Activated CD8-positive, alpha-beta memory T cell treated with anti-CD3 and anti-CD28 coated beads for 36 hours (primary cell): ENCODE measurements around the gene PCDH18. TPM values are rescaled to one million over a fixed set of nuclear protein-coding genes. Genes with fewer than 3 reads are reported as not detected.
"Not testable (repeated sequence)": the region's sequence is repeated elsewhere in the genome, so short reads cannot be mapped to it uniquely, and the experiment has no call there.

Experiments
- CTCF ChIA-PET: fragments of 350-600 bp; sonication (Branson Sonifier 250); formaldehyde crosslinking; loops from one replicate; lab custom pipeline; 2021; ENCODE audit warnings: antibody characterized with exemption; lab: Charles Lee
- POLR2A ChIA-PET: fragments of 350-600 bp; sonication (Branson Sonifier 250); formaldehyde crosslinking; loops from one replicate; lab custom pipeline; 2021; ENCODE audit warnings: antibody characterized with exemption; lab: Charles Lee
- total RNA-seq, 2 experiments: library from RNA; stranded (reverse); gene quantifications; one replicate each; pipeline ENCODE4 v1.2.3, GENCODE V29; 2021

The PCDH18 gene
- total RNA-seq: not detected

- ChIA-PET CTCF (no interaction called here), POLR2A (no interaction called here)
These were observed at the start of gene PCDH18 for GRCh38 chr4:137531986-137532868. PCDH18 (minus strand) TSS chr4:137532494; CDS start chr4:137532088, 406 bp downstream.

- ChIA-PET CTCF (no interaction called here), POLR2A (no interaction called here)
These were observed 44.2 kb upstream of the PCDH18 start for GRCh38 chr4:137576446-137576845.

DNA sequence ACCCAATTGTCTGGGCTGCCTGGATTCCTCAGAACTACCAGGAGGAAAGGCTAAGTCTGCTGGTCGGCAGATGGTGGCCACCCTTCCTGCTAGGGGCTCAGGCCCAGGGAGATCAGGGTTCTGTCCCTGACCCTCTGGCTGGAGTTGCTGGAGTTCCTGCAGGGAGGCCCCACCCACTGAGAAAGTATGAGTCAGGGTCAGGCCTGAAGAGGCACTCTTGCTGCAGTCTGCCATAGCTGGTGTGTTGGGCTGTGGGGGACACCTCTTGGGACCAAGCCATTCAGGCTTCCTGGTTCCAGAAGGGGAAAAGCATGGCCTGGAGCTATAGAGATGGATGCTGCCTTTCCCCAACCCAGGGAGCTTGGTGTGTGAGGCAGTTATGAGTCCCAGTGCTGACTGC is 40.4 kb upstream of the PCDH18 start:
- CTCF ChIA-PET: no interaction called here
- POLR2A ChIA-PET: no interaction called here

DNA sequence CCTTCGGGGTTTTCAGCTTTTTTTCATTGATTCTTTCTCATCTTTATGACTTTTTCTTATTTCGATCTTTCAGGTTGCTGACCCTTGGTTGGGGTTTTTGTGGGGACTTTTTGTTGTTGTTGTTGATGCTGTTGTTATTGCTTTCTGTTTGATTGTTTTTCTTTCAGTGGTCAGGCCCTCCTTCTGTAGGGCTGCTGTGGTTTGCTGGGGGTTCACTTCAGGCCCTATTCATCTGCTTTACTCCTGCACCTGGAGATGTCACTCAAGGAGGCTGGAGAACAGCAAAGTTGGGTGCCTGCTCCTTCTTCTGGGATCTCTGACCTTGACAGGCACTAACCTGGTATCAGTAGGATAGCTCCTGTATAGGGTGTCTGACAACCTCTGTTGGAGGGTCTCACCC is 39.9 kb upstream of the PCDH18 start:
- ChIA-PET CTCF (no interaction called here), POLR2A (no interaction called here)

DNA sequence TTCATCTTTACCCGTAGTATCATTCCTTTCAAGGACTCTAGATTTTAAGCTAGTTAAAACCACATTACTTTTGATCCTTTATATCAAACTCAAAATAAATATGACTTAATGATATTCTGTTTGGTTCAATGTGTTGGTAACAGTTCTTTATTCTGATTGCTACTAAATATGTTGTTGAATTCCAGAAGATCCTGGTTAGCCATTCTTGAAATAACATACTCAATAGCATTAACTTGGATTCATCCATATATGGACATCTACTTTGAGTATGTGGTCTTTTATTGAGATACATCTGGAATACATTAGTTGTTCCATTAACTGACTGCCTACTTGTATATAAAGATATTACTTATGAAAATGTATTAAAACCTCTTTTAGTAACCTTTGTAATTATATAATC is 27.5 kb upstream of the PCDH18 start:
- CTCF ChIA-PET: no interaction called here
- POLR2A ChIA-PET: no interaction called here

DNA sequence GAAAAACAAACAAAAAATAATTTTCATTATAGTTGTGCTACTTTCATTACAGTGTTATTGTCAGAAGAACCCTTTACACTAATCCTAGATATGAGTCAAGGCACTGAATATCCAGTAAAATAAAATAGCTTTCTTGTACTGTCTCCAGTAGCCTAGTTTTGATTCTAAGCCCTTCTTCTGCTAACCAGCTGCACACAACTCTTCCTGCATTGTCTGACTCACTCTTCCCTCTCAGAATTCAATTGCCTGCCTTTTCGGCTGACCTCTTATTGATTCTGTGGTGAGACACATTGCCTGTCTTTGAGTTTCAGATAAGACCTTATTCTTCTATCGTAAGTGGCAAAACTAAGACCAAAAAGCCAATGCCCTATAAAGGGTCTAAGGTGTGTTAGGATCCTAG is 26.7 kb upstream of the PCDH18 start:
- POLR2A ChIA-PET: no interaction called here
- CTCF ChIA-PET: no interaction called here

- ChIA-PET POLR2A (no interaction called here), CTCF (no interaction called here)
These were observed 13.2 kb upstream of the PCDH18 start for GRCh38 chr4:137545461-137545861.

- CTCF ChIA-PET: no interaction called here
These were observed 11.4 kb upstream of the PCDH18 start for GRCh38 chr4:137543648-137544047.

DNA sequence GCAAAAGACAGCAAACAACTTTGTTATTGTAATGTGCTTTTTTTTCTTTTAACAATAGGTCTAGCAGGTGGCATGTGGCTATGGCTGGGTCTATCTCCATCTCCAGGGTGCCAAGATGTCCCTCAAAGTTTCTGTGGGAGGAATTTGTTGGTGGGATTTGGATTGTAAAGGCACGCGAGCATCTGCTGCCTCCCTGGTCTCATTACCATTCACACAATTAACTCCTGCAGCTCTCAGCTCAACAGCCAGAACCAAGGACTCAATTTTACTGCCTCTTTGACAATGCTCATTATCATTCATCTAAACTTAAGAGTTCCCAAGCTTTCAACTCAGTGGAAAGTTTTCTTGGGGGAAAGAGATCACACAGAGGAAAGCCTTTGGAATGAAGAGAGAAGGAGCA is 10.9 kb upstream of the PCDH18 start:
- CTCF ChIA-PET: no interaction called here
- POLR2A ChIA-PET: no interaction called here

More at GRCh38 chr4:137543648-137544047, 11.4 kb upstream of the PCDH18 start:
- POLR2A ChIA-PET: no interaction called here

- ChIA-PET POLR2A (no interaction called here), CTCF (no interaction called here)
These were observed 9.8 kb upstream of the PCDH18 start for GRCh38 chr4:137541876-137542646.

GRCh38 chr4:137541181-137541580 is 8.9 kb upstream of the PCDH18 start:
- ChIA-PET CTCF (no interaction called here), POLR2A (no interaction called here)

DNA sequence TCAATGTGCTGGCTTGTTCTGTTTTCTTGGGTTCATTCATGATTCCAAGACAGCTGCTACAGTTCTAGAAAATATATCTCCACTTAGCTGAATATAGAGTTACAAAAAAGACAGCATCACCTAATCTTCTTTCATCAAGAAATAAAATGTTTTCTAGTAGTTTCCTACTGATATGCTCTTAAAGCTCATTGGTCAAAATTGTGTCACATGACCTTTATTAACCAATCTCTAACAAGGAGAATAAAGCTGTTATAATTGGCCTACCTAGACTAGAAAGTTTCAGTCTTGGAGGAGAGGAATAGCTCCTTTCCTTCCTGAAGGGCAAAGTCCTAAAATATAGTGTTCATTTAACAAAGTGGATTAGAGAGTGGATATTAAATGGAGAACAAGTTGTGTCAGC is 8.1 kb upstream of the PCDH18 start:
- ChIA-PET CTCF (no interaction called here), POLR2A (no interaction called here)

GRCh38 chr4:137538526-137538925 is 6.2 kb upstream of the PCDH18 start:
- CTCF ChIA-PET: no interaction called here
- POLR2A ChIA-PET: no interaction called here

GRCh38 chr4:137537807-137538206 is 5.5 kb upstream of the PCDH18 start:
- POLR2A ChIA-PET, CTCF ChIA-PET: not testable (repeated sequence)

GRCh38 chr4:137536789-137537561 is 4.7 kb upstream of the PCDH18 start:
- ChIA-PET CTCF (no interaction called here), POLR2A (no interaction called here)

- CTCF ChIA-PET: no interaction called here
- POLR2A ChIA-PET: no interaction called here
These were observed 3.4 kb upstream of the PCDH18 start for GRCh38 chr4:137535718-137536117.

GRCh38 chr4:137534516-137534915 is 2.2 kb upstream of the PCDH18 start:
- ChIA-PET POLR2A (no interaction called here), CTCF (no interaction called here)

GRCh38 chr4:137533855-137534254 is 1.6 kb upstream of the PCDH18 start:
- ChIA-PET POLR2A (no interaction called here), CTCF (no interaction called here)

GRCh38 chr4:137532869-137533236 is 559 bp upstream of the PCDH18 start:
- ChIA-PET POLR2A (no interaction called here), CTCF (no interaction called here)
